HUDEP-2 (cell line): ENCODE measurements around the gene PRR36.
A peak's percentile ranks its signal among the peaks of the same experiment; 100 is the strongest.

Source experiments
- DNase-seq, 76 experiments: peaks; one replicate each; lab custom pipeline; 2025; ENCODE audit not compliant: unreplicated experiment in 76 of 76; lab: John Stamatoyannopoulos, UW

Gene PRR36

DNA sequence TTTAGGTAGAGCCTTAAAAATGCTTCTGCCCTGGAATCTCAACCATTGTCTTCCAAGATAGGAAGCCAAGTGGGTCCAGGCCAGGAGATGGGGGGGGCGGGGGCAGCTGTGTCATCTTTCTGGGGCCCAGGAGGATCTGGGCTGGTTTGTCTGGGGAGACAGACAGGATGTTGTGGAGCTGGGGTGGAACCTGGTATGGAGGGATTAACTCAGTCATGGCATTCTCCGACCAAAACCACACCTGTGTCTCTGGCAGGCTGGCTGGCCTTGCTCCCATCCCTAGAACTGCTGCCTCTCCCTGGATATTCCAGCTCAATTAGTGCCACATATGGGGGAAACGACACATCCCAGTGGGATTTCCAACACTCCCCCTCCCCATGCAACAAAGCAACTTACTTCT is 26.7 kb upstream of the PRR36 start:
- no peak for DNase-seq

DNA sequence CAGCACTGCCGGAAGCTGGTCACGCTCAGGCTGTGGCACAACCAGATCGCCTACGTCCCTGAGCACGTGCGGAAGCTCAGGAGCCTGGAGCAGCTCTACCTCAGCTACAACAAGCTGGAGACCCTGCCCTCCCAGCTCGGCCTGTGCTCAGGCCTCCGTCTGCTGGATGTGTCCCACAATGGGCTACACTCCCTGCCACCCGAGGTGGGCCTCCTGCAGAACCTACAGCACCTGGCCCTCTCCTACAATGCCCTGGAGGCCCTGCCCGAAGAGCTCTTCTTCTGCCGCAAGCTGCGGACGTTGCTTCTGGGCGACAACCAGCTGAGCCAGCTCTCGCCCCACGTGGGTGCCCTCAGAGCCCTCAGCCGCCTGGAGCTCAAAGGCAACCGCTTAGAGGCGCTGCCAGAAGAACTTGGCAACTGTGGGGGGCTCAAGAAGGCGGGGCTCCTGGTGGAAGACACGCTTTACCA is 26.2 kb upstream of the PRR36 start:
- DNase-seq = no peak

DNA sequence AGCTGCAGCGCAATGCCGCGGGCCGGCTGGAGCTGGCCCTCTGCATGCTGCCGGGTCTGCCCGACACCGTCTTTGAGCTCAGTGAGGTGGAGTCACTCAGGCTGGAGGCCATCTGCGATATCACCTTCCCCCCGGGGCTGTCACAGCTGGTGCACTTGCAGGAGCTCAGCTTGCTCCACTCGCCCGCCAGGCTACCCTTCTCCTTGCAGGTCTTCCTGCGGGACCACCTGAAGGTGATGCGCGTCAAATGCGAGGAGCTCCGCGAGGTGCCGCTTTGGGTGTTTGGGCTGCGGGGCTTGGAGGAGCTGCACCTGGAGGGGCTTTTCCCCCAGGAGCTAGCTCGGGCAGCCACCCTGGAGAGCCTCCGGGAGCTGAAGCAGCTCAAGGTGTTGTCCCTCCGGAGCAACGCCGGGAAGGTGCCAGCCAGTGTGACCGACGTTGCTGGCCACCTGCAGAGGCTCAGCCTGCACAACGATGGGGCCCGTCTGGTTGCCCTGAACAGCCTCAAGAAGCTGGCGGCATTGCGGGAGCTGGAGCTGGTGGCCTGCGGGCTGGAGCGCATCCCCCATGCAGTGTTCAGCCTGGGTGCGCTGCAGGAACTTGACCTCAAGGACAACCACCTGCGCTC is 25.7 kb upstream of the PRR36 start:
- no peak for DNase-seq

DNA sequence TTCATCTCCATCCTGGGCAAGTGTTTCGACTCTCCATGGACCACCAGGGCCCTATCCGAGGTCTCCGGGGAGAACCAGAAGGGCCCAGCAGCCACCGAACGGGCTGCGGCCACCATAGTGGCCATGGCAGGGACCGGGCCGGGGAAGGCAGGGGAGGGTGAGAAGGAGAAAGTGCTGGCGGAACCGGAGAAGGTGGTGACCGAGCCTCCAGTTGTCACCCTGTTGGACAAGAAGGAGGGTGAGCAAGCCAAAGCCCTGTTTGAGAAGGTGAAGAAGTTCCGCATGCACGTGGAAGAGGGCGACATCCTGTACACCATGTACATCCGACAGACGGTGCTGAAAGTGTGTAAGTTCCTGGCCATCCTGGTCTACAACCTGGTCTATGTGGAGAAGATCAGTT is 24.8 kb upstream of the PRR36 start:
- DNase-seq = no peak

DNA sequence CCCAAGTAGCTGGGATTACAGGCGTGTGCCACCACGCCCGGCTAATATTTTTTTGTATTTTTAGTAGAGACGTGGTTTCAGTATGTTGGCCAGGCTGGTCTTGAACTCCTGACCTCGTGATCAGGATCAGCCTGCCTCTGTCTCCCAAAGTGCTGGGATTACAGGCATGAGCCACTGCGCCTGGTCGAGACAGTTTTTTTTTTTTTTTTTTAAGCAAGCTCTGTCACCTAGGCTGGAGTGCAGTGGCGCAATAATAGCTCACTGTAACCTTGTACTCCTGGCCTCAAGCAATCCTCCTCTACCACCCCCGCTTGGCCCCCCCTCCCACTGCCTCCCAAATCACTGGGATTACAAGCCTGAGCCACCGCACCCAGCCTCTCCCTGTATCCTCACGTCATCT is 23.1 kb upstream of the PRR36 start:
- DNase-seq = no peak

DNA sequence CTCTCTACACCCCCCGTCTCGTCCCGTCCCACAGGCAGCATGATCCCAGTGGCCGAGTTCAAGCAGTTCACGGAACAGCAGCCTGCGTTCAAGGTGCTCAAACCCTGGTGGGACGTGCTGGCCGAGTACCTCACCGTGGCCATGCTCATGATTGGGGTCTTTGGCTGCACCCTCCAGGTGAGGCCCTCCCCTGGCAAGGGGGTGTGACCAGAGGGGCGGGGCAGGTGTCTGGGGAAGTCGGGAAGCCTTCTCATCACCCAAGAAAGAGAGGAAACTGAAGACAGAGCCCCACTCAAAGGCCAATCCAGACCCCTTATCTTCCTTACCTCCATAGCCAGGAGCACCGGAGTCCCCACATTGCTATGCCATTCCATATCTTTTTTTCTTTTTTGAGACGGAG is 21.4 kb upstream of the PRR36 start:
- DNase-seq = no peak

DNA sequence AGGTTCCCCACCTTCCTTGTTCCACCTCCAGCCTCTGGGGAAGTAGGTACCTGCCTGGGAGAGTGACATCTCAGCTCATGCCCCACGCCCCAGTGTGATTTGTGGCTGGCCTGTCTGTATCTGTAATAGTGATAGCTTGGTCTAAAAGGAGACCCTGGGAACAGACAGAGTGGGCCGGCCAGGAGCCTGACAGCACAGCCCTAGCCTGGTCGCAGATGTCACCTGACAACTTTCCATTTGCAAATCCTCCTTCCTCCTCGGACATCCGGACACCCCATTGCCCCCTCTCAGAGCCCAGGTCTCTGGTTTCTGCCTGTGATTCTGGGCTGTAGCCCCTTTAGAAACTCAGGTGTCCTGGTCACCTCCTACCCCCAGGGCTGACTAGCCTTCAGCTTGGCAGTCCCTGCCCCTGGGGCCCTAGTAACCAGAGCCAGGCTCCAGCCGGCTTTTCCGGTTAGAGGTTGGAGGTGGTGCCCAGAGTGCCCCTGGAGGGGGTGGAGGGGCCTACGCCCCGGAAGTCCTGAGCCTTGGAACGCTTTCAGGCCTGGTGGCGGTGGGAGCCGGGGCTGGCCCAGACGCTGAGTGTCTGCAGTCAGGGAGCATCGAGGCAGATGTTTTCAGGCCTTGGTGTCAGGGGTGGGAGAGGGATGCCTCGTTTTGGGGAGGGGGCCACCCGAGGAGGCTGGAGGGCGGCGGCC is 20.6 kb upstream of the PRR36 start:
- no peak for DNase-seq

DNA sequence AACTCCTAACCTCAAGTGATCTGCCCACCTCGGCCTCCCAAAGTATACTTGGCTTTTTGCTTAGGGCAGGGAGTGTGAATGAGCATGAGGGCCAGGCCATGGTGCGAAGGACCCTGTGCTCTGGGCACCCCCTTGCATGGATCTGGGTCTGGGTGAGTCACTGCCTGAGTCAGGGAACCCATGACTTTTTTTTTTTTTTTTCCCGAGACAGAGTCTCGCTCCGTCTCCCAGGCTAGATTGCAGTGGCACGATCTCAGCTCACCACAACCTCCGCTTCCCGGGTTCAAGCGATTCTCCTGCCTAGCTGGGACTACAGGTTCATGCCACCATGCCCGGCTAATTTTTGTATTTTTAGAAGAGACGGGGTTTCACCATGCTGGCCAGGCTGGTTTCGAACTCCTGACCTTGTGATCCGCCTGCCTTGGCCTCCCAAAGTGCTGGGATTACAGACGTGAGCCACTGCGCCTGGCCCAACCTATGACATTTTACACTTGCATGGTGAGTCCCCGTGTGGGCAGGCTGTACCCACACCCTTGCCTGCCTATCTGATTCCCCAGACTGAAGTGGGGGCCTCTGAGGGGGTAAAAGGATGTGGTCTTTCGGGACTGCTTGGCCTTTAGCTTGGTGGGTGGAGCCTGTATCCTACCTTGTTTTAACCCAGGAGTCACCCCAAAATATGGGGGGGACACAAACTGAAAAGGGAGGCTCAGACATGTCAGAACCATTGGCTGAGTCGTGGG is 19.3 kb upstream of the PRR36 start:
- peak in 6 of 76 experiments; percentile 23 to 41 (median 26) for DNase-seq

DNA sequence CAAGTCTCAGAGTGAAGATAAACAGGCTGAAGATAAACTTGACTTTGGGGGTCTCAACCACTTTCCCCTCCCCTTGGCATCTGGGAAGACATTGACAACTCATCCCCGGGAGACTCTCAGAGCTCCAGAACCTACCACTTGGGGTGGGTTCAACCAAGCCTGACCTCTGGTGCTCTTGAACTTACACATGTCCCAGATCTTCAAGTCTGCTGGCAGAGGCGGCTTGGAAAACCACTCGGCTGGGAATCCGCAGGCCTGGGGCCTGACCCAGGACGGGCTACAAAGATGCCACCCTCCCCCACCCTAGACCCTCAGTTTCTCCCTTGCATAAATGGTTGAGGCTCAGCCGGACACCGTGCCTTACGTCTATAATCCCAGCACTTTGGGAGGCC is 14.6 kb upstream of the PRR36 start:
- no peak for DNase-seq

DNA sequence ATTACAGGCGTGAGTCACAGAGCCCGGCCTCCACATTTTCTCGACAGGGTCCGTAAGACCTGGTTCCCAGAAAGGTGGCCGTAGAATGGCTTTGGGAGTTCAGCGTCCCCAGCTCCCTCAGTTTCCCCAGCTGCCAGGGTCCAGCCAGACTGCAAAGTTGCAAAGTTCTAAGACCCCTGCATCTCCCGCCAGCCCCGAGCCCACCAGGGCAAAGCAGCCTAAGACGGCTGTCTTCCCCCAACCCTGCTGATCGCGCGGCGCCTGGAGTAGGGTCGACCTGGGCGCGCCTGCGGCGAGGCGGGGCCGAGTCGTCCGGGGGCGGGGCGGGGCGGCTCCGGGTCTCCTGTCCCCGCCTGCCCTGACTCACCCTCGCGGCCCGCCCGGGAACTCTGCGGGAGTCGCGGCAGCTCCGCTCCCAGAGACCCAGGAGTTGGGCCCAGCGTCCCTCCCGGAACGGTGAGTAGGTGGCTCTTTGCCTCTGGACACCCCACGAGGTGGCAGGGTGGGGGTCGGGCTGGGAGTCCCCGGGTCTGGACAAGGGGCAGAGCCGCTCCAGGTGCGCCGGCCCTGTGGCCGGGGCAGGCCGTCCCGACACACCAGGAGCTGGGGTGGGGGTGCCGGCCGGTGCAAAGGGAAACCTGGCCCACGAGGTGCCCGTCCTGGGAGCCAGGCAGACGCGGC is 14.1 kb upstream of the PRR36 start, which contains the start of gene LRRC8E:
Gene LRRC8E, plus strand, starts transcription at position 366 of the 681 bp plus-strand sequence. CDS start 7,094 bp downstream, outside the sequence.
- DNase-seq = peak in 37 of 76 experiments; percentile 25 to 72 (median 50)

DNA sequence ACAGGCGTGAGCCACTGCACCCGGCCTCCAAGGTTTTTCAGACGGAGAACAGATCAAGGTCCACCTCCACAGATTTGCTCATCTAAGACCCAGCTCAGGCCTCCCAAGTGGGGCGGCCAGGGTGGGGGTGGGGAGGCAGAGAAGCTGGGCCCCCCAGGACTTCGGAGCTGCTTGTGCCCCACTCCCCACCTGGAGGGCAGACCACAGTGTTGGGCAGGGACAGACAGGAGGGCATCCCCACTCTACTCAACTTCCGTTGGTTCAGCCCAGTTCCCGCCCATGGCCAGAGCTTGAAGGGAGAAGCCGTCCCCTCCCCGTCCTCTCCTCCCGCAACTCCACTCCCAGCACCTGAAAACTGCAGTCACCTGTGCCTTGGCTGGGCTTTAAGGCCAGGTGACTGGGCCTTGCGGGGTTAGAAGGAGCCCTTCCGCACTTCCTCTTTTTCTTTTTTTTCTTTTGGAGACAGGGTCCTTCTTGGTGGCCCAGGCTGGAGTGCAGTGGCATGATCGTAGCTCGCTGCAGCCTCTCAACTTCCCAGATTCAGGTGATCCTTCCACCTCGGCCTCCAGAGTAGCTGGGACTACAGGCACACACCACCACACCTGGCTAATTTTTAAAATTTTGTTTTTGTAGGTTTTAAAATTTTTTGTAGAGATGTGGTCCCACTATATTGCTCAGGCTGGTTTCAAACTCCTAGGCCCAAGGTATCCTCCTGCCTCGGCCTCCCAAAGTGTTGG is 13.4 kb upstream of the PRR36 start:
- no peak for DNase-seq

DNA sequence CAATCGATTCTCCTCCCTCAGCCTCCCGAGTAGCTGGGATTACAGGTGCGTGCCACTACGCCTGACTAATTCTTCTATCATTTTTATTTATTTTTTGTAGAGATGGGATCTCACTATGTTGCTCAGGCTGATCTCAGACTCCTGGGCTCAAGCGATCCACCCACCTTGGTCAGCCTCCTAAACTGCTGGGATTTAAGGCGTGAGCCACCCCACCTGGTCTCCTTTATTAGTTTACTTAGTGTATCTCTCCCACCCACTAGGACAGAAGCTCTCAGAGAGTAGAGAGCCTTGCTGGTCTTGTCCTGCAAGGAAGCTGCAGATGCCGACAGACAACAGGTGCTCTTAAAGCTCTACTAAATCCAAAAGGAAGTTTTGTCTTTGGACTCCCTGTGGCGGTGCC is 11.6 kb upstream of the PRR36 start:
- no peak for DNase-seq

DNA sequence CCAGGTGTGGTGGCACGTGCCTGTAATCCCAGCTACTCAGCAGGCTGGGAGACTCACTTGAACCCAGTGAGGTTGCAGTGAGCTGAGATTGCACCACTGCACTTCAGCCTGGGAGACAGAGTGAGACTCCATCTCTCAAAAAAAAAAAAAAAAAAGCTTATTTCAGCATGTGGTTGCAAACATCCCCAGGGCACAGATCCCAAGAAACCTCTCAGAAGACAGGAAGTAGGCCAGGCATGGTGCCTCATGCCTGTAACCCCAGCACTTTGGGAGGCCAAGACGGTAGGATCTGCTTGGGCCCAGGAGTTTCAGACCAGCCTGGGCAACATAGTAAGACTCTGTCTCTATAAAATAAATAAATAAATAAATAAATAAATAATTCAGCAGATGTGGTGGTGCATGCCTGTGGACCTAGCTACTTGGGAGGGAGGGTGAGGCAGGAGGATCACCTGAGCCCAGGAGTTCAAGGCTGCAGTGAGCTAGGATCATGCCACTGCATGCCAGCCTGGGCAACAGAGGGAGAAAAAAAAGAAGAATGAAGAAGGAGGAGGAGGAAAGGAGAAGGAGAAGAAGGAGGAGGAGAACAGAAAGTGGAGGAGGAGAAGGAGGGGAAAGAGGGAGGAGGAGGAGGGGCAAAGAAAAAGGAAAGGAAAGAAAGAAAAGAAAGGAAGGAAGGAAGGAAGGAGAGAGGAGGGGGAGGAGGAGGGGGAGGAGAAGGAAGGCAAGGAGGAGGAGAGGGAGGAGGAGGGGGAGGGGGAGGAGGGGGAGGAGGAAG is 9.8 kb upstream of the PRR36 start:
- DNase-seq = no peak

DNA sequence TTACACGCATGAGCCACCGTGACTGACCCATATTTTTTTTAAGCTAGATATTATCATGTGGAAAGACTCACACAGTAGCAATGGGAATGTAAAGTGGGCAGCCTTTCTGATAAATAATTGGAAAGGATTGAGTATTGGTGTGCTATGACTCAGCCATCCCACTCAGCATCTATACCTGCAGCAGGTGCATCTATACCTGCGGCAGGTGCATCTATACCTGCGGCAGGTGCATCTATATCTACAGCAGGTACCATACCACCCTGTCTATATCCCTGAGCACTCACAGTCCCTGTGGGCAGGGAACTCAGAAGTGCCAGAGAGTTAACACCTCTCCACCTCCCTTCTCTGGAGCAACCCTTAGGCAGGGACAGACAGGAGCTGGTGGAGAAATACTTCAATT is 8.9 kb upstream of the PRR36 start:
- no peak for DNase-seq

DNA sequence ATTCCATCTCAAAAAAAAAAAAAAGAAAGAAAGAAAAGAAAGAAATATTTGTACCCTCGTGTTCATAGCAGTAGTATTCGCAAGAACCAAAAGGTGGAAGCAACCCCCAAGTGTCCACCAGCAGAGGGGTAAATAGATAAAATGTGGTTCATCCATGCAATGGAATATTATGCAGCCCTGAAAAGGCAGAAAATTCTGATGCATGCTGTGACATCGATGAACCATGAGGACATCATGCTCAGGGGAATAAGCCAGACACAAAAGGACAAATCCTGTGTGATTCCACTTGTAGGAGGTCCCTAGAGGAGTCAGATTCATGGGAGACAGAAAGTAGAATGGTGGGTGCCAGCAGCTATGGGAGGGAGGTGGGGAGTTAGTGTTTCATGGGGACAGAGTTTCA is 7.7 kb upstream of the PRR36 start:
- DNase-seq = no peak

DNA sequence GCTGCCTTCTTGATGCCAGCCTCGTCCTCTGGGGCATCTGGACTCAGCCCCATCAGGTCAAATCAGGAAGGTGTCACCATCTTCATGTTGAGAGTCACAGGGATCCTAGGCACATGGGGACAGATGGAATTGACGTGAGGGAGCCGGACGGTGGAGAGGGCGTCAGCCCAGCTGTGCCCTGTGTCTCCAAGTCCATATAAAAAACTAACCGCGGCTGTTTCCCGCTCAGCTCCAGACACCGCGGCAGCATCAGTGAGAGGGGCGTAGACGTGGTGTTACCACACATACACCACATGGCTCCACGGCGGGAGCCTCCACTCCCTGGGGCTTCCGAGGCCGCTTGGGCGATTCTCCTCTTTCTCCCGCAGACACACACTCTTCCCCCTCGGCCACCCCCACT is 5.6 kb upstream of the PRR36 start:
- no peak for DNase-seq

DNA sequence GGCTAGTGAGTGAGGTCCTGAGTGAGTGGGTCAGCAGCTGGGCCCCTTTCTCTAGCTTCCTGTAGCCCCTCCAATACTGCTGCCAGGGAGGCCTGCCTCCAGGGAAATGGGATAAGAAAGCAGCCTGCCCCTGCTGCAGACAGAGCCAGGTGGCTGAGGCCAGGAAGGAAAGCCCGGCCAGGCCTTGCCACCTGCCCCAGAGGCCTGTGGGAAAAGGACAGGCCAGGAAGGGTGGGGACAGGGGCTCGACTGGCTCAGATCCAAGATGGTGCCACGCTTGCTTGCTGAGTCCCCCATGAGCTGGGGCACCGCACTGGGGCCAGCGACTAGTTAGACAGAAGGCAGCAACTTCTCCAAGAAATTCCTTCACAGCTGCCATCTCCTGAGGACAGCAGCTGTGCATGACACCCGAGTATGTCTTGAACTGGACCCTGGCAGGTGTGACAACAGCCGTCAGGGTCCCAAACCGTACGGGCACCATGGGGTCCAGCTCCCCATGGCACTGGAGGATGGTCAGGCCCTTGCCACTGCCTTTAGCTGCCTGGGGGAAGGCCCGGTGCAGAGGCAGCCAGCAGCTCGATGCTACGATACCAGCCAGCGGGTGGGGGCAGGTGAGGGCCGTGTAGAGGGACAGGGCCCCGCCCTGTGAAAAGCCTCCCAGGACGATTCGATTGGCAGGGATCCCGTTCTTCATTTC is 5.1 kb upstream of the PRR36 start:
- DNase-seq = peak in 3 of 76 experiments; percentile 17 to 29 (median 19)

DNA sequence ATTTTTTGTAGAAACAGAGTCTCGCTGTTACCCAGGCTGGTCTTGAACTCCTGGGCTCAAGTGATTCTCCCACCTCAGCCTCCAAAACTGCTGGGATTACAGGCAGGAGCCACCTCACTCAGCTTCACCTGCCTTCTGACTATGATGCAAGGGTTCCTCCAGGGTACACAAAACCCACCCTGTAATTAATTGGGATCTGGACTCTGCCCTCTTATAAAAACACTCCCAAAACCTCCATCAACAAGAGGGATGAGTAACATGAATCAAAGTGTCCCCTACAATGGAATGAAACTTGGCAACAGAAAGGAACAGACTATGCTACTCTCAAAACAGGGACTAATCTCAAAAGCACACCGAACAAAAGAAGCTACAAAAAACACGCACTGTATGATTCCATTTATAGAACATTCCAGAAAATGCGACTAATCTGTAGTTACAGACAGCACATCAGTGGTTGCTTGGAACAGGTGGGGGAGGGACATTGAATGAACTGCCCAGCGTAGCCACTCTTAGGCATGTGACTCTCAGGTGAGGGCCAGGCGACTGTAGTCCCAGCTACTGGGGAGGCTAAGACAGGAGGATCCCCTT is 3.2 kb upstream of the PRR36 start:
- DNase-seq = no peak

DNA sequence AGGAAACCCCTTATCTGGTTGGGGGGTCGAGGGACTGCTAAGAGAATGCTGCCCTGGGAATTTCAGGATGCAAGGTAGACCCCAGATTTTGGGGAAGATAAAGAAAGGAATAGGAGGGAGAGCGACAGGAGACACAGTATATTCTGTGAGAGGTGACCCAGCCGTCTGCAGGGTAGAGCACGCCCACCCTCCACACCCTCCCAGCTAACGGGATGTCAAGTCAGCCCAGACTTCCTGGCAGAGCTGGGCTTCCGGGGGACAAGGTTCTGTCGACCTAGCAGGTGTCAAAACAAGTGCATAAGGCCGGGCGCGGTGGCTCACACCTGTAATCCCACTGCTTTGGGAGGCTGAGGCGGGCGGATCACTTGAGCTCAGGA is 695 bp upstream of the PRR36 start:
- no peak for DNase-seq
